HEK293 (cell line): ENCODE measurements around the gene DPYSL5.
"Not testable (repeated sequence)": the region's sequence is repeated elsewhere in the genome, so short reads cannot be mapped to it uniquely, and the experiment has no call there.

Source experiments
- CTCF ChIA-PET: fragments of 350-600 bp; formaldehyde crosslinking; extraction: SDS; loops from one replicate; lab custom pipeline; 2021; ENCODE audit warnings: antibody characterized with exemption; lab: Yijun Ruan, JAX
- POLR2A ChIA-PET: fragments of 300-600 bp; formaldehyde crosslinking; extraction: SDS; loops from one replicate; lab custom pipeline; 2020; ENCODE audit warnings: antibody characterized with exemption, inconsistent platforms; lab: Yijun Ruan, JAX
- H3K27ac ChIP-seq: fragments of 200-500 bp; sonication (Bioruptor generic); 2 replicates; pipeline ENCODE4 v1.5.1; 2014; ENCODE audit warnings: low read depth, low read length, control low read depth, inconsistent platforms; ENCODE audit errors: extremely low read depth
- H3K36me3 ChIP-seq, 2 experiments: fragments of 200-500 bp in 1 of 2; sonication (Bioruptor generic) in 1 of 2; 1 replicate in 1 of 2; 2 replicates in 1 of 2; pipeline ENCODE4 v1.5.1; 2014 to 2017; ENCODE audit warnings: inconsistent platforms in 2 of 2, low read length in 2 of 2; ENCODE audit not compliant: control insufficient read depth in 2 of 2, insufficient read depth in 1 of 2
- H3K4me1 ChIP-seq: fragments of 200-500 bp; sonication (Bioruptor generic); 2 replicates; pipeline ENCODE4 v1.5.1; 2014; ENCODE audit warnings: mild to moderate bottlenecking, low read length, inconsistent platforms; ENCODE audit not compliant: control insufficient read depth, insufficient read depth
- H3K4me3 ChIP-seq: 2 replicates; pipeline ENCODE4 v1.5.1; 2011; ENCODE audit warnings: low read depth, mild to moderate bottlenecking, control low read depth, low read length, moderate library complexity
- H3K9me3 ChIP-seq: fragments of 200-500 bp; sonication (Bioruptor generic); 2 replicates; pipeline ENCODE4 v1.5.1; 2014; ENCODE audit warnings: low read depth, low read length, inconsistent platforms; ENCODE audit not compliant: control insufficient read depth, insufficient read depth
- KLF16 ChIP-seq: fragments of 450-650 bp; formaldehyde crosslinking; IDR thresholded peaks from 2 replicates; pipeline ENCODE4 v1.5.1; 2017; ENCODE audit warnings: missing biosample characterization, missing genetic modification characterization
- PRDM10 ChIP-seq: fragments of 450-650 bp; formaldehyde crosslinking; IDR thresholded peaks from 2 replicates; pipeline ENCODE4 v1.5.1; 2016; ENCODE audit warnings: missing biosample characterization, missing genetic modification characterization
- SP3 ChIP-seq: fragments of 450-650 bp; formaldehyde crosslinking; IDR thresholded peaks from 2 replicates; pipeline ENCODE4 v1.5.1; 2016; ENCODE audit warnings: missing biosample characterization, missing genetic modification characterization
- ZBTB1 ChIP-seq: fragments of 450-650 bp; formaldehyde crosslinking; IDR thresholded peaks from 2 replicates; pipeline ENCODE4 v1.5.1; 2016; ENCODE audit warnings: missing biosample characterization, missing genetic modification characterization
- ZBTB48 ChIP-seq: fragments of 450-650 bp; formaldehyde crosslinking; IDR thresholded peaks from 2 replicates; pipeline ENCODE4 v1.5.1; 2016; ENCODE audit warnings: missing biosample characterization, missing genetic modification characterization
- ZNF112 ChIP-seq: fragments of 450-650 bp; formaldehyde crosslinking; IDR thresholded peaks from 2 replicates; pipeline ENCODE4 v1.5.0; 2017; ENCODE audit warnings: missing biosample characterization, missing genetic modification characterization
- ZNF157 ChIP-seq: fragments of 450-650 bp; formaldehyde crosslinking; IDR thresholded peaks from 2 replicates; pipeline ENCODE4 v1.5.1; 2016; ENCODE audit warnings: missing biosample characterization, missing genetic modification characterization
- ZNF274 ChIP-seq, 2 experiments: fragments of 200-500 bp in 1 of 2; fragments of 450-650 bp in 1 of 2; sonication (Bioruptor generic) in 1 of 2; formaldehyde crosslinking in 1 of 2; IDR thresholded peaks; 2 replicates each; pipeline versions ENCODE4 v1.5.1 to v1.6.1; 2014 to 2016; ENCODE audit warnings: borderline replicate concordance in 1 of 2, inconsistent platforms in 1 of 2, low read length in 1 of 2, missing biosample characterization in 1 of 2, missing genetic modification characterization in 1 of 2
- ZNF280C ChIP-seq: fragments of 450-650 bp; formaldehyde crosslinking; IDR thresholded peaks from 2 replicates; pipeline ENCODE4 v1.5.1; 2016; ENCODE audit warnings: missing biosample characterization, missing genetic modification characterization
- ZNF404 ChIP-seq: fragments of 450-650 bp; formaldehyde crosslinking; IDR thresholded peaks from 2 replicates; pipeline ENCODE4 v1.5.1; 2017; ENCODE audit warnings: missing biosample characterization, missing genetic modification characterization
- ZNF518A ChIP-seq: fragments of 450-650 bp; formaldehyde crosslinking; conservative IDR thresholded peaks from 2 replicates; pipeline ENCODE4 v1.5.1; 2016; ENCODE audit warnings: low read depth, missing biosample characterization, missing genetic modification characterization
- ZNF529 ChIP-seq: fragments of 450-650 bp; formaldehyde crosslinking; IDR thresholded peaks from 2 replicates; pipeline ENCODE4 v1.5.1; 2017; ENCODE audit warnings: missing genetic modification characterization, missing biosample characterization; ENCODE audit not compliant: insufficient replicate concordance
- ZNF548 ChIP-seq: fragments of 450-650 bp; formaldehyde crosslinking; IDR thresholded peaks from 2 replicates; pipeline ENCODE4 v1.5.1; 2016; ENCODE audit warnings: missing biosample characterization, missing genetic modification characterization
- ZNF596 ChIP-seq: fragments of 450-650 bp; IDR thresholded peaks from 2 replicates; pipeline ENCODE4 v1.5.0; 2018; ENCODE audit warnings: missing biosample characterization, mild to moderate bottlenecking, missing genetic modification characterization, moderate library complexity
- ZNF624 ChIP-seq: fragments of 450-650 bp; formaldehyde crosslinking; IDR thresholded peaks from 2 replicates; pipeline ENCODE4 v1.5.1; 2017; ENCODE audit warnings: missing biosample characterization, missing genetic modification characterization
- ZSCAN4 ChIP-seq: fragments of 450-650 bp; formaldehyde crosslinking; IDR thresholded peaks from 2 replicates; pipeline ENCODE4 v1.5.1; 2017; ENCODE audit warnings: missing biosample characterization, missing genetic modification characterization
- ZXDB ChIP-seq: fragments of 450-650 bp; formaldehyde crosslinking; IDR thresholded peaks from 2 replicates; pipeline ENCODE4 v1.5.1; 2016; ENCODE audit warnings: missing biosample characterization, missing genetic modification characterization

The DPYSL5 gene

GRCh38 chr2:26880910-26881435 lies 33.0 kb downstream of the DPYSL5 start:
- Histone ChIP-seq H3K4me3 (no peak overlapping the region), H3K27ac (no peak overlapping the region), H3K9me3 (no peaks in the 10 kb centered on the region), H3K4me1 (no peaks in the 10 kb centered on the region), H3K36me3 (peaks cover 0 to 12% of the 10 kb centered on the region in 2 experiments; a peak in 1 of 3 replicates)
- ChIA-PET POLR2A (no interaction called here), CTCF (interaction anchor here (0.9 kb wide), 1 partner anchor 34 kb away, joined by 3 read pairs; no protein-coding TSS in a partner anchor)
- no peak for TF ChIP-seq ZNF529 (tag by site-specific recombination)
- no peak for TF ChIP-seq ZNF404 (tag by site-specific recombination)
- no peak for TF ChIP-seq ZNF596 (tag by site-specific recombination)
- TF ChIP-seq ZNF157 (tag by site-specific recombination) = no peak
- TF ChIP-seq ZNF280C (tag by site-specific recombination) = no peak
- TF ChIP-seq ZNF548 (tag by site-specific recombination) = no peak

GRCh38 chr2:26882220-26882619 lies 34.3 kb downstream of the DPYSL5 start:
- peak; percentile 91 for TF ChIP-seq ZSCAN4 (tag by site-specific recombination)
- CTCF ChIA-PET, H3K4me1 ChIP-seq, H3K9me3 ChIP-seq, H3K27ac ChIP-seq, H3K4me3 ChIP-seq: not testable (repeated sequence)
- POLR2A ChIA-PET = interaction anchor here (0.6 to 0.8 kb wide), 2 partner anchors 31 to 1833 kb away, joined by 4 read pairs; no protein-coding TSS in a partner anchor
- peaks cover 0 to 12% of the 10 kb centered on the region in 2 experiments; a peak in 1 of 3 replicates for H3K36me3 ChIP-seq

GRCh38 chr2:26883956-26884355 lies 36.0 kb downstream of the DPYSL5 start:
- Histone ChIP-seq H3K36me3 (peaks cover 0 to 6% of the 10 kb centered on the region in 2 experiments; a peak in 1 of 3 replicates), H3K4me1 (no peaks in the 10 kb centered on the region), H3K9me3 (no peaks in the 10 kb centered on the region), H3K4me3 (no peak overlapping the region), H3K27ac (no peak overlapping the region)
- ChIA-PET POLR2A (no interaction called here), CTCF (interaction anchor here (0.6 kb wide), 2 partner anchors 19 to 39 kb away, joined by 3 to 5 read pairs; no protein-coding TSS in a partner anchor)
- TF ChIP-seq ZXDB (tag by site-specific recombination) = no peak
- TF ChIP-seq ZNF112 (tag by site-specific recombination) = no peak
- TF ChIP-seq PRDM10 (tag by site-specific recombination) = no peak
- no peak for TF ChIP-seq ZNF518A
- TF ChIP-seq SP3 (tag by site-specific recombination) = no peak
- TF ChIP-seq ZBTB48 (tag by site-specific recombination) = no peak
- TF ChIP-seq ZNF529 (tag by site-specific recombination) = no peak
- no peak for TF ChIP-seq KLF16 (tag by site-specific recombination)
- TF ChIP-seq ZBTB1 (tag by site-specific recombination) = no peak
- TF ChIP-seq ZNF274 (IDR thresholded peaks at IDR 0.05; ENCODE audit: low read length) = no peak
- no peak for TF ChIP-seq ZNF274 (tag by site-specific recombination; IDR thresholded peaks at IDR 0.05; ENCODE audit: borderline replicate concordance)
- TF ChIP-seq ZNF624 (tag by site-specific recombination) = no peak
- no peak for TF ChIP-seq ZNF404 (tag by site-specific recombination)
